Right lobe of liver (tissue), 6 donors: Measurements from ENCODE around the gene KIF6. TPM values are rescaled to one million over a fixed set of nuclear protein-coding genes. Genes with fewer than 3 reads are reported as not detected.

Source experiments
- ATAC-seq, 4 donors: fragments of 200-7000 bp; cut with Tn5 transposase; one replicate each; pipeline ENCODE4 v1.9.1; 2020; ENCODE audit warnings: mild to moderate bottlenecking in 4 of 4, moderate library complexity in 4 of 4
- DNase-seq, 3 donors: peaks; one replicate each; pipeline ENCODE4 v3.0.0-alpha.2; 2020
- H3K27ac ChIP-seq, 3 donors: fragments of 200-600 bp; one replicate each; pipeline ENCODE4 v1.8.0; 2022
- H3K27me3 ChIP-seq, 2 donors: fragments of 200-600 bp; one replicate each; pipeline ENCODE4 v1.8.0; 2022
- H3K36me3 ChIP-seq, 4 donors: fragments of 200-600 bp; sonication (generic) in 1 of 4; one replicate each; pipeline versions ENCODE4 v1.5.1 to v1.8.0; 2017 to 2022; ENCODE audit warnings: control low read depth in 1 of 4
- H3K4me1 ChIP-seq, 4 donors: fragments of 200-600 bp; sonication (generic) in 1 of 4; one replicate each; pipeline versions ENCODE4 v1.5.1 to v1.8.0; 2017 to 2022; ENCODE audit warnings: control low read depth in 1 of 4
- H3K4me3 ChIP-seq, 3 donors: fragments of 200-600 bp; one replicate each; pipeline ENCODE4 v1.8.0; 2022
- H3K9me3 ChIP-seq, 4 donors: fragments of 200-600 bp; sonication (generic) in 1 of 4; one replicate each; pipeline versions ENCODE4 v1.5.1 to v1.8.0; 2017 to 2022; ENCODE audit warnings: control low read depth in 1 of 4
- POLR2A ChIP-seq: fragments of 450-650 bp; IDR thresholded peaks from one replicate; pipeline ENCODE4 v1.6.1; 2017; ENCODE audit warnings: antibody characterized with exemption, mild to moderate bottlenecking
- WGBS: methylation state at CpG from one replicate; pipeline ENCODE4 v1.1.6; 2018; ENCODE audit warnings: low coverage, low lambda C conversion rate; ENCODE audit not compliant: insufficient coverage; ENCODE audit errors: missing lambda C conversion rate; 5-methylcytosine and 5-hydroxymethylcytosine counted together
- intact Hi-C, 2 donors: fragments of 100-400 bp; cut with DNase I; formaldehyde crosslinking; loops; one replicate each; pipeline versions ENCODE4 v1.11.2 to v1.14.1; 2022
- total RNA-seq, 6 experiments: library from RNA; depleted of rRNA in 2 of 6; stranded (reverse); fragments of >200 nt in 2 of 6; fragmentation: NEBNext Ultra II Directional in 3 of 6; extraction: Animal tissue kit (Norgen Biotek cat#: 25700) in 3 of 6; gene quantifications; one replicate each; pipeline versions ENCODE4 v1.1.0 to v1.2.4, GENCODE V29; 2016 to 2023
- TF ChIP-seq, protein P1 (sequence below), 4 donors: fragments of 200-600 bp in 3 of 4; fragments of 450-650 bp in 1 of 4; IDR thresholded peaks; one replicate each; pipeline versions ENCODE4 v1.5.1 to v1.8.0; 2016 to 2022; ENCODE audit warnings: antibody characterized with exemption in 4 of 4, mild to moderate bottlenecking in 2 of 4
- donor health status: DM: no; HTN: yes; CAD: no.
- donor health status: DM: no; HTN: no; CAD: no.
- donor health status: DM: no; HTN: no; CAD: no.
- donor health status: DM: no; HTN: yes; CAD: no.
- donor health status: DM: no; HTN: yes; CAD: no.

The KIF6 gene
- total RNA-seq, 6 experiments from 2014 or later, result 0.18 to 0.83 (median 0.37) TPM; not detected in 2

DNA sequence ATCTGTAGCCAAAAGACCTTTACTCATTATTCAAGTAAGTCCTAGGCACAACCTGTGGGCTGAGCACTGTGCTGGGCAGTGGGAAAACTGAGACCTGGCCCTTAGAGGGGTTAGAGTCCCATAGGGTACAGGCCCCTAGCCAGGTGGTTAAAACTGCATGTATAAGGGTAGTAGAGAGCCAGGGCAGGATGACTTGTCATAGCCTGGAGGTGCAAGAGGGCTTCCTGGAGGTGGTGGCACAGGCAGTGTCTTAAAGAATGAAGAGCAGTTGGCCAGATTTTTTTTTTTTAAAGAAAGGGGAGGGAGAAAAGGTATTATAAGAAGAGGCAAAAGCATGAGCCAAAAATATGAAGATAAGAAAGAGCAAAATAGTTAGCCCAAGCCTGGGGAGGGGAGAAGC lies 226.2 kb downstream of the KIF6 start:
- Histone ChIP-seq H3K4me3 (no peak overlapping the region), H3K36me3 (no peaks in the 10 kb centered on the region), H3K9me3 (no peaks in the 10 kb centered on the region), H3K27me3 (no peaks in the 10 kb centered on the region), H3K4me1 (peaks cover 0 to 9% (median 4%) of the 10 kb centered on the region in 4 donors), H3K27ac (no peak overlapping the region)
- TF ChIP-seq, protein P1, sequence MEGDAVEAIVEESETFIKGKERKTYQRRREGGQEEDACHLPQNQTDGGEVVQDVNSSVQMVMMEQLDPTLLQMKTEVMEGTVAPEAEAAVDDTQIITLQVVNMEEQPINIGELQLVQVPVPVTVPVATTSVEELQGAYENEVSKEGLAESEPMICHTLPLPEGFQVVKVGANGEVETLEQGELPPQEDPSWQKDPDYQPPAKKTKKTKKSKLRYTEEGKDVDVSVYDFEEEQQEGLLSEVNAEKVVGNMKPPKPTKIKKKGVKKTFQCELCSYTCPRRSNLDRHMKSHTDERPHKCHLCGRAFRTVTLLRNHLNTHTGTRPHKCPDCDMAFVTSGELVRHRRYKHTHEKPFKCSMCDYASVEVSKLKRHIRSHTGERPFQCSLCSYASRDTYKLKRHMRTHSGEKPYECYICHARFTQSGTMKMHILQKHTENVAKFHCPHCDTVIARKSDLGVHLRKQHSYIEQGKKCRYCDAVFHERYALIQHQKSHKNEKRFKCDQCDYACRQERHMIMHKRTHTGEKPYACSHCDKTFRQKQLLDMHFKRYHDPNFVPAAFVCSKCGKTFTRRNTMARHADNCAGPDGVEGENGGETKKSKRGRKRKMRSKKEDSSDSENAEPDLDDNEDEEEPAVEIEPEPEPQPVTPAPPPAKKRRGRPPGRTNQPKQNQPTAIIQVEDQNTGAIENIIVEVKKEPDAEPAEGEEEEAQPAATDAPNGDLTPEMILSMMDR (IDR thresholded peaks at IDR 0.05), result no peak
- TF ChIP-seq POLR2A, result no peak
- no peak for DNase-seq
- ATAC-seq, result no peak
- intact Hi-C loops, result no loop called here

DNA sequence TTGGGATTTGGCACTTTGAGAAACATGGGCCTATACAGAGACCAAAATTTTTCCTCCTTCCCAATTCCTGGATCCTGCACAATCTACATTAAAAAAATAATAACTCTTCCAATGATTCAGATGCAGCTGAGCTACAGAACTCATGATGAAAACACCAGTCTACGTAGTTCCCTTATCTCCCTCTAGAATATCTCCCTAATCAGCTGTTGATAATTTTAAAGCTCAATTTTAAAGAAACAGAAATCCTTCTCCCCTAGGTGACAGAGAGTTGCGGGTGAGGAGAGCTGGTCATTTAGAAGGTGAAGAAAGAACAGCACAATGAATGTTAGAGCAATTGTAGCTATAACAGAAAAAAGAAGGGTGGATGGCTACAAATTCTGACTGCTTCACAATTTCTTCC lies 227.1 kb downstream of the KIF6 start:
- peaks cover 0 to 9% (median 4%) of the 10 kb centered on the region in 4 donors for H3K4me1 ChIP-seq
- H3K9me3 ChIP-seq, result no peaks in the 10 kb centered on the region
- no peaks in the 10 kb centered on the region for H3K36me3 ChIP-seq
- TF ChIP-seq, protein P1 (IDR thresholded peaks at IDR 0.05), result no peak
- no peaks in the 10 kb centered on the region for H3K27me3 ChIP-seq
- no peak overlapping the region for H3K27ac ChIP-seq
- intact Hi-C loops, result no loop called here
- no peak for DNase-seq
- no peak overlapping the region for H3K4me3 ChIP-seq
- WGBS, result 63% methylated on average over 2 of the region's 2 CpGs
- no peak for ATAC-seq

DNA sequence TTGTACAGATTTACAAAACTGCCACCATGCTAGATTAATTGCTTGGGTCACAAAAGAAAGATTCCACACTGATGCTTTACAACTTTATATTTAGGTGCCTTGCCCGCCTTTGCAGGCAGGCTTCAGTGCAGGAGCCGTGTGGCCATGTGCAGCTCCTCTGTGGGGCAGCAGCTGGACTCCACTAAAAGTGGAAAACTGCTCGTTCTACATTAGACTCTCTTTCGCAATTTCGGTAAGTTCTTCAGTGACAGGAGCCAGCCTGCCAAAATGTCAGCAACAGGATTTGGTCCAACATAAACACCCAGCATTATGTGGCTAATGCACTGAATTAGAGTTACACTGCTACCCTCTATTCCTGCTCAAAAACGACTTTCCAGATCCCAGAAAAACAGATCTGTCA lies 228.3 kb downstream of the KIF6 start:
- Histone ChIP-seq H3K4me1 (peaks cover 0 to 9% (median 4%) of the 10 kb centered on the region in 4 donors), H3K27me3 (no peaks in the 10 kb centered on the region), H3K27ac (no peak overlapping the region), H3K4me3 (no peak overlapping the region), H3K9me3 (no peaks in the 10 kb centered on the region), H3K36me3 (no peaks in the 10 kb centered on the region)
- peak; percentile 92 to 97 (median 96) for ATAC-seq
- WGBS, result 18% methylated on average over 6 of the region's 6 CpGs
- DNase-seq, result peak; percentile 34 to 75 (median 59)
- TF ChIP-seq, protein P1 (IDR thresholded peaks at IDR 0.05), result peak in 1 of 4 donors; percentile 18
- no peak for TF ChIP-seq POLR2A
- intact Hi-C loops, result no loop called here

DNA sequence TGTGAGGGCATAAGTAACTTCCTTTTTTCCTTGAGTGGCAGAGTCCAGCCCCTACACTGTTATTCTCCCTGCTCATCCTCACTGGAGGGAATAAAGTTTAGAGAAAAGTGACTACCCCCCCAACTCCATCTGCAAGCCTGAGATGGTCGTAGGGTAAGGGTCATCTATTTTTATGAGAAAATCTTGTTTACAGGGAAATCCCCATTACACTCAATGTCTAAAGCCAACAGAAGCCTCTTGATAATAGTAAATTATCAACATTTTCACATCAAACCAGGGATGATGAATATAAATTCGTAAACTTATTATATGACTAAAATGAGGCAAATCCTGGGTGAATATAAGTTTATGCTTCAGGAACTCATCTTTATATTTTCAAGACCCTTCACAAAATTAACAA lies 228.8 kb downstream of the KIF6 start:
- intact Hi-C loops, result no loop called here
- 60% methylated on average over 2 of the region's 2 CpGs for WGBS
- DNase-seq, result no peak
- no peak overlapping the region for H3K4me3 ChIP-seq
- no peaks in the 10 kb centered on the region for H3K27me3 ChIP-seq
- no peak for ATAC-seq
- H3K27ac ChIP-seq, result no peak overlapping the region
- TF ChIP-seq POLR2A, result no peak
- TF ChIP-seq, protein P1 (IDR thresholded peaks at IDR 0.05), result no peak
- peaks cover 0 to 9% (median 4%) of the 10 kb centered on the region in 4 donors for H3K4me1 ChIP-seq
- no peaks in the 10 kb centered on the region for H3K36me3 ChIP-seq
- no peaks in the 10 kb centered on the region for H3K9me3 ChIP-seq

DNA sequence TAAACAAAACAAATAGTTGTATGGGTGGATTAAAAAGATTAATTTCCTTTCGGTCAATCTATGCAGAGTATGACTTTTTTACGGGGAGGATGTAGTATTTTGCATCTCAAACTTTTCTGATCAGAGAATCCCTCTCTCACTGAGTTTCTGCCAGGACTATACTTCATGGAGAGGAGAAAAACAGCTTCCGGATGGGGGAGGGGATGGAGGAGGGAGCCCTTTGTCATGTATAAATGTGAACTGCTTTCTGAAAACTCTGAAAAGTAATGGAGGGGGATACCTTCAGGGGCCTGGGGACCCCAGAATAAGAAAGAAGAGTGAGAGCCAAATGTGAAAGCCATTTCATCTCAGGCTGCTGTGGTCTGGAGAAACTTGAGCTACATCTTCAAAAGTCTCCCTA lies 229.6 kb downstream of the KIF6 start:
- DNase-seq, result no peak

More for the DNA sequence above, 229.6 kb downstream of the KIF6 start:
- H3K4me3 ChIP-seq, result no peak overlapping the region
- H3K4me1 ChIP-seq, result peaks cover 0 to 9% (median 4%) of the 10 kb centered on the region in 4 donors
- no peaks in the 10 kb centered on the region for H3K27me3 ChIP-seq
- intact Hi-C loops, result no loop called here
- TF ChIP-seq, protein P1 (IDR thresholded peaks at IDR 0.05), result no peak
- TF ChIP-seq POLR2A, result no peak
- H3K36me3 ChIP-seq, result no peaks in the 10 kb centered on the region
- ATAC-seq, result no peak
- no peaks in the 10 kb centered on the region for H3K9me3 ChIP-seq
- WGBS, result 61% methylated on average over 3 of the region's 3 CpGs
- H3K27ac ChIP-seq, result no peak overlapping the region
